Activated B cell treated with CpG ODN at 0.5 μM for 24 hours (primary cell): Measurements from ENCODE around the gene C1QTNF1. TPM values are rescaled to one million over a fixed set of nuclear protein-coding genes. Genes with fewer than 3 reads are reported as not detected.

Experiments used
- ATAC-seq: fragments of 200-7000 bp; cut with Tn5 transposase; one replicate; pipeline ENCODE4 v1.10.0; 2021; ENCODE audit warnings: low read depth, mild to moderate bottlenecking, moderate library complexity
- CTCF ChIA-PET: fragments of 350-600 bp; sonication (Branson Sonifier 250); formaldehyde crosslinking; loops from one replicate; lab custom pipeline; 2021; ENCODE audit warnings: antibody characterized with exemption; lab: Charles Lee
- POLR2A ChIA-PET: fragments of 350-600 bp; sonication (Branson Sonifier 250); formaldehyde crosslinking; loops from one replicate; lab custom pipeline; 2021; ENCODE audit warnings: antibody characterized with exemption; lab: Charles Lee
- DNase-seq: peaks from one replicate; pipeline ENCODE4 v3.0.0; 2022
- H3K27ac Mint-ChIP-seq: one replicate; pipeline ENCODE4 v1.8.0; 2020; ENCODE audit warnings: mixed read lengths
- H3K27me3 Mint-ChIP-seq: one replicate; pipeline ENCODE4 v1.8.0; 2021; ENCODE audit warnings: mixed read lengths
- H3K36me3 Mint-ChIP-seq: one replicate; pipeline ENCODE4 v1.8.0; 2021; ENCODE audit warnings: low read depth, mixed read lengths
- H3K4me1 Mint-ChIP-seq: one replicate; pipeline ENCODE4 v1.8.0; 2021; ENCODE audit warnings: mixed read lengths
- H3K4me3 Mint-ChIP-seq: one replicate; pipeline ENCODE4 v1.8.0; 2020; ENCODE audit warnings: mild to moderate bottlenecking, mixed read lengths
- H3K9me3 Mint-ChIP-seq: one replicate; pipeline ENCODE4 v1.8.0; 2020; ENCODE audit warnings: mixed read lengths
- CTCF ChIP-seq: fragments of 200-600 bp; IDR thresholded peaks from one replicate; pipeline ENCODE4 v1.8.0; 2022; ENCODE audit warnings: antibody characterized with exemption, mild to moderate bottlenecking
- intact Hi-C: fragments of 100-400 bp; cut with micrococcal nuclease; formaldehyde crosslinking; loops from one replicate; pipeline ENCODE4 v1.15.1; 2024
- total RNA-seq: library from RNA; stranded (reverse); gene quantifications from 2 replicates; pipeline ENCODE4 v1.2.3, GENCODE V29; 2022

Gene C1QTNF1
- total RNA-seq, 1 donor from 2014 or later: not detected

GRCh38 chr17:79062691-79063090, 38.7 kb downstream of the C1QTNF1 start:
- Mint-ChIP-seq H3K36me3 (no peaks in the 10 kb centered on the region), H3K9me3 (peaks cover 5% of the 10 kb centered on the region), H3K4me3 (no peak overlapping the region), H3K27me3 (peaks cover 12% of the 10 kb centered on the region), H3K4me1 (peaks cover 1% of the 10 kb centered on the region), H3K27ac (no peak overlapping the region)
- intact Hi-C loops: no loop called here
- DNase-seq (no peak), ATAC-seq (no peak)
- no peak for TF ChIP-seq CTCF
- ChIA-PET CTCF (no interaction called here), POLR2A (no interaction called here)

GRCh38 chr17:79064026-79064425, 40.1 kb downstream of the C1QTNF1 start:
- POLR2A ChIA-PET: no interaction called here
- H3K27me3 Mint-ChIP-seq: peaks cover 7% of the 10 kb centered on the region
- no peak for TF ChIP-seq CTCF
- H3K4me1 Mint-ChIP-seq: peaks cover 1% of the 10 kb centered on the region
- no peaks in the 10 kb centered on the region for H3K9me3 Mint-ChIP-seq
- no peak for ATAC-seq
- no peaks in the 10 kb centered on the region for H3K36me3 Mint-ChIP-seq
- H3K4me3 Mint-ChIP-seq: no peak overlapping the region
- DNase-seq: no peak
- no peak overlapping the region for H3K27ac Mint-ChIP-seq
- CTCF ChIA-PET: interaction anchor here (2.0 kb wide), 1 partner anchor 329 kb away, joined by 4 read pairs; no protein-coding TSS in a partner anchor
- intact Hi-C loops: no loop called here

GRCh38 chr17:79065105-79065670, 41.2 kb downstream of the C1QTNF1 start:
- ATAC-seq (no peak), DNase-seq (no peak)
- H3K27ac Mint-ChIP-seq: no peak overlapping the region
- intact Hi-C loops: loop anchor here (1.0 kb wide), 1 partner anchor 328 kb away; no protein-coding TSS in a partner anchor
- no peaks in the 10 kb centered on the region for H3K36me3 Mint-ChIP-seq
- H3K4me3 Mint-ChIP-seq: no peak overlapping the region
- ChIA-PET POLR2A (no interaction called here), CTCF (interaction anchor here (1.1 to 2.0 kb wide), 3 partner anchors 22 to 328 kb away, joined by 3 to 4 read pairs (median 3); no protein-coding TSS in a partner anchor)
- H3K4me1 Mint-ChIP-seq: no peaks in the 10 kb centered on the region
- no peaks in the 10 kb centered on the region for H3K9me3 Mint-ChIP-seq
- H3K27me3 Mint-ChIP-seq: peaks cover 8% of the 10 kb centered on the region
- no peak for TF ChIP-seq CTCF

- H3K27me3 Mint-ChIP-seq: peaks cover 10% of the 10 kb centered on the region
- no peak for TF ChIP-seq CTCF
- H3K36me3 Mint-ChIP-seq: no peaks in the 10 kb centered on the region
- no peak overlapping the region for H3K4me3 Mint-ChIP-seq
- ATAC-seq (no peak), DNase-seq (no peak)
- ChIA-PET POLR2A (interaction anchor here (0.7 kb wide), 1 partner anchor 46 kb away, joined by 5 read pairs; no protein-coding TSS in a partner anchor), CTCF (interaction anchor here (1.0 to 2.0 kb wide), 3 partner anchors 16 to 326 kb away, joined by 3 to 8 read pairs (median 3); no protein-coding TSS in a partner anchor)
- no peaks in the 10 kb centered on the region for H3K9me3 Mint-ChIP-seq
- H3K27ac Mint-ChIP-seq: no peak overlapping the region
- intact Hi-C loops: no loop called here
- no peaks in the 10 kb centered on the region for H3K4me1 Mint-ChIP-seq
Measured at GRCh38 chr17:79066963-79067362, 43.0 kb downstream of the C1QTNF1 start.

GRCh38 chr17:79070266-79070880, 46.4 kb downstream of the C1QTNF1 start:
- no peak for TF ChIP-seq CTCF
- ChIA-PET CTCF (interaction anchor here (0.8 to 0.9 kb wide), 2 partner anchors 12 to 26 kb away, joined by 3 read pairs; no protein-coding TSS in a partner anchor), POLR2A (no interaction called here)
- no peak overlapping the region for H3K27ac Mint-ChIP-seq
- H3K9me3 Mint-ChIP-seq: no peaks in the 10 kb centered on the region
- ATAC-seq (no peak), DNase-seq (no peak)
- H3K4me3 Mint-ChIP-seq: no peak overlapping the region
- H3K36me3 Mint-ChIP-seq: no peaks in the 10 kb centered on the region
- H3K27me3 Mint-ChIP-seq: peaks cover 5% of the 10 kb centered on the region
- intact Hi-C loops: no loop called here
- peaks cover 6% of the 10 kb centered on the region for H3K4me1 Mint-ChIP-seq
